ENCODE measurements around the gene AMPD1.

- TF ChIP-seq CTCF (optimal IDR thresholded peaks at IDR 0.05 in 1 of 3, IDR thresholded peaks at IDR 0.05 in 1 of 3, conservative IDR thresholded peaks at IDR 0.05 in 1 of 3; ENCODE audit: extremely low read depth in 1 of 3, insufficient read depth in 2 of 3, low read length in 3 of 3) (no peak), EZH2 (IDR thresholded peaks at IDR 0.05; ENCODE audit: low read length) (no peak)
These were observed 54.0 kb downstream of the AMPD1 start for GRCh38 chr1:114641377-114641776.

Data from keratinocyte (primary cell).